HG03025 (cell line): ENCODE results near the gene TES.
A peak's percentile ranks its signal among the peaks of the same experiment; 100 is the strongest.
"Not testable (repeated sequence)": the region's sequence is repeated elsewhere in the genome, so short reads cannot be mapped to it uniquely, and the experiment has no call there.

Experiments used
- ATAC-seq: cut with Tn5 transposase; IDR thresholded peaks from one replicate; pipeline ENCODE4 v1.9.1; 2021; ENCODE audit warnings: mild to moderate bottlenecking, moderate library complexity; ENCODE audit not compliant: unreplicated experiment, low FRiP score

Gene TES

GRCh38 chr7:116210345-116211005 lies at the start of gene TES:
Gene TES, plus strand, starts transcription at chr7:116210539. Its CDS starts 169 bp downstream, at chr7:116210708.
- peak; percentile 88 for ATAC-seq

GRCh38 chr7:116161728-116162127 lies 48.6 kb upstream of the TES start:
- no peak for ATAC-seq

GRCh38 chr7:116162254-116162653 lies 48.1 kb upstream of the TES start:
- ATAC-seq: peak; percentile 50

- no peak for ATAC-seq
Observed at GRCh38 chr7:116162992-116163391, 47.3 kb upstream of the TES start.

GRCh38 chr7:116164552-116165306 lies 45.6 kb upstream of the TES start:
- ATAC-seq: no peak

- ATAC-seq: peak; percentile 59
Observed at GRCh38 chr7:116165717-116166116, 44.6 kb upstream of the TES start.

GRCh38 chr7:116166156-116166555 lies 44.2 kb upstream of the TES start:
- no peak for ATAC-seq

GRCh38 chr7:116167177-116167576 lies 43.2 kb upstream of the TES start:
- ATAC-seq: no peak

- ATAC-seq: no peak
Observed at GRCh38 chr7:116169060-116169459, 41.3 kb upstream of the TES start.

- no peak for ATAC-seq
Observed at GRCh38 chr7:116170180-116170579, 40.2 kb upstream of the TES start.

- ATAC-seq: no peak
Observed at GRCh38 chr7:116171094-116171493, 39.2 kb upstream of the TES start.

- no peak for ATAC-seq
Observed at GRCh38 chr7:116172353-116172752, 38.0 kb upstream of the TES start.

GRCh38 chr7:116173051-116174028 lies 37.0 kb upstream of the TES start:
- no peak for ATAC-seq

GRCh38 chr7:116175095-116175494 lies 35.2 kb upstream of the TES start:
- not testable (repeated sequence) for ATAC-seq

- no peak for ATAC-seq
Observed at GRCh38 chr7:116176226-116176625, 34.1 kb upstream of the TES start.

GRCh38 chr7:116177009-116177408 lies 33.3 kb upstream of the TES start:
- ATAC-seq: no peak

- peak; percentile 77 for ATAC-seq
Observed at GRCh38 chr7:116180302-116180701, 30.0 kb upstream of the TES start.

GRCh38 chr7:116182023-116182422 lies 28.3 kb upstream of the TES start:
- ATAC-seq: no peak

- no peak for ATAC-seq
Observed at GRCh38 chr7:116185450-116185849, 24.9 kb upstream of the TES start.

- no peak for ATAC-seq
Observed at GRCh38 chr7:116185956-116186355, 24.4 kb upstream of the TES start.

- ATAC-seq: no peak
Observed at GRCh38 chr7:116187400-116187799, 22.9 kb upstream of the TES start.
